ENCODE measurements around the gene CXCR5.

DNA sequence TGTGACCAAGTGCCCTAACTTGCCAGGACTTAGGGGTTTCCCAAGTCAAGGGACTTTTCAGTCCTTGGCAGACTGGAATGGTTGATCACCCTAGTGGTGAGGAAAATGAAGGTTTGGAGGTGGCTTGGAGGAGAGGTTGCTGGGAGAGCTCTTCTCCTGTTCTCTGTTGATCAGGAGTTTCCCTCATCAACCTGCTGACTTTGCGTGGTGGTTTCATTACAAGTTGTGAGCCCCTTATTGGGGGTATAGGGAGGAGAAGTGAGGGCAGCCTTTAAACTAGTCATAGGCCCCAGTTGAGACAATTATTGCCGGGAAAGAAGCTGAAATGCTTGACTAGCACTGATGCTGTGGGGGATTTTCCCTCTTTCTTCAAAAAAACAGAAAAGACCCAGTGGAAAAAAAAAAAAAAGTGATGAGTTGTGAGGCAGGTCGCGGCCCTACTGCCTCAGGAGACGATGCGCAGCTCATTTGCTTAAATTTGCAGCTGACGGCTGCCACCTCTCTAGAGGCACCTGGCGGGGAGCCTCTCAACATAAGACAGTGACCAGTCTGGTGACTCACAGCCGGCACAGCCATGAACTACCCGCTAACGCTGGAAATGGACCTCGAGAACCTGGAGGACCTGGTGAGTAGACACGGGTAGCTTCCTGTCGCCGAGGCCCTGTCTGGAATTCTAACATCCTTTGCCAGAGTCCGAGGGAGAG lies at the start of gene CXCR5:
- TF ChIP-seq, protein P1, sequence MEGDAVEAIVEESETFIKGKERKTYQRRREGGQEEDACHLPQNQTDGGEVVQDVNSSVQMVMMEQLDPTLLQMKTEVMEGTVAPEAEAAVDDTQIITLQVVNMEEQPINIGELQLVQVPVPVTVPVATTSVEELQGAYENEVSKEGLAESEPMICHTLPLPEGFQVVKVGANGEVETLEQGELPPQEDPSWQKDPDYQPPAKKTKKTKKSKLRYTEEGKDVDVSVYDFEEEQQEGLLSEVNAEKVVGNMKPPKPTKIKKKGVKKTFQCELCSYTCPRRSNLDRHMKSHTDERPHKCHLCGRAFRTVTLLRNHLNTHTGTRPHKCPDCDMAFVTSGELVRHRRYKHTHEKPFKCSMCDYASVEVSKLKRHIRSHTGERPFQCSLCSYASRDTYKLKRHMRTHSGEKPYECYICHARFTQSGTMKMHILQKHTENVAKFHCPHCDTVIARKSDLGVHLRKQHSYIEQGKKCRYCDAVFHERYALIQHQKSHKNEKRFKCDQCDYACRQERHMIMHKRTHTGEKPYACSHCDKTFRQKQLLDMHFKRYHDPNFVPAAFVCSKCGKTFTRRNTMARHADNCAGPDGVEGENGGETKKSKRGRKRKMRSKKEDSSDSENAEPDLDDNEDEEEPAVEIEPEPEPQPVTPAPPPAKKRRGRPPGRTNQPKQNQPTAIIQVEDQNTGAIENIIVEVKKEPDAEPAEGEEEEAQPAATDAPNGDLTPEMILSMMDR (optimal IDR thresholded peaks at IDR 0.05 in 1 of 3, IDR thresholded peaks at IDR 0.05 in 1 of 3, conservative IDR thresholded peaks at IDR 0.05 in 1 of 3; ENCODE audit: extremely low read depth in 1 of 3, insufficient read depth in 2 of 3, low read length in 3 of 3): peak in 1 of 3 experiments; percentile 14
- TF ChIP-seq EZH2 (IDR thresholded peaks at IDR 0.05; ENCODE audit: low read length): no peak

Measured in keratinocyte (primary cell).